ENCODE measurements around the gene RIN3.

The RIN3 gene

GRCh38 chr14:92684801-92685560 is 171.4 kb downstream of the RIN3 start:
- no peak overlapping the region for H3K4me3 ChIP-seq (ENCODE audit: low read depth, low read length)
- no peak for TF ChIP-seq CTCF (IDR thresholded peaks at IDR 0.05; ENCODE audit: low read depth, low read length, missing control alignments)
- DNase-seq (ENCODE audit: low read depth): no peak
- in situ Hi-C loops (cut with HindIII; ENCODE audit: low sequenced_read_pairs): no loop called here

- no peak for DNase-seq (ENCODE audit: low read depth)
- in situ Hi-C loops (cut with HindIII; ENCODE audit: low sequenced_read_pairs): no loop called here
- TF ChIP-seq CTCF (IDR thresholded peaks at IDR 0.05; ENCODE audit: low read depth, low read length, missing control alignments): no peak
- no peak overlapping the region for H3K4me3 ChIP-seq (ENCODE audit: low read depth, low read length)
Observed at GRCh38 chr14:92685784-92686355, 172.3 kb downstream of the RIN3 start.

- H3K4me3 ChIP-seq (ENCODE audit: low read depth, low read length): no peak overlapping the region
- DNase-seq (ENCODE audit: low read depth): no peak
- in situ Hi-C loops (cut with HindIII; ENCODE audit: low sequenced_read_pairs): no loop called here
- no peak for TF ChIP-seq CTCF (IDR thresholded peaks at IDR 0.05; ENCODE audit: low read depth, low read length, missing control alignments)
Observed at GRCh38 chr14:92686411-92686899, 172.9 kb downstream of the RIN3 start.

GRCh38 chr14:92686900-92687427 is 173.4 kb downstream of the RIN3 start:
- in situ Hi-C loops (cut with HindIII; ENCODE audit: low sequenced_read_pairs): no loop called here
- H3K4me3 ChIP-seq (ENCODE audit: low read depth, low read length): peak overlapping the region; percentile 25
- no peak for DNase-seq (ENCODE audit: low read depth)
- peak; percentile 97 for TF ChIP-seq CTCF (IDR thresholded peaks at IDR 0.05; ENCODE audit: low read depth, low read length, missing control alignments)

GRCh38 chr14:92687681-92688433 is 174.3 kb downstream of the RIN3 start:
- H3K4me3 ChIP-seq (ENCODE audit: low read depth, low read length): peak overlapping the region; percentile 21
- TF ChIP-seq CTCF (IDR thresholded peaks at IDR 0.05; ENCODE audit: low read depth, low read length, missing control alignments): no peak
- in situ Hi-C loops (cut with HindIII; ENCODE audit: low sequenced_read_pairs): no loop called here
- no peak for DNase-seq (ENCODE audit: low read depth)

All from astrocyte of the cerebellum (primary cell).